GM18520 (cell line): ENCODE data around the gene ZNF487.
"Not testable (repeated sequence)": the region's sequence is repeated elsewhere in the genome, so short reads cannot be mapped to it uniquely, and the experiment has no call there.

Experiments
- ATAC-seq: cut with Tn5 transposase; IDR thresholded peaks from one replicate; pipeline ENCODE4 v1.9.1; 2021; ENCODE audit not compliant: unreplicated experiment

Gene ZNF487

DNA sequence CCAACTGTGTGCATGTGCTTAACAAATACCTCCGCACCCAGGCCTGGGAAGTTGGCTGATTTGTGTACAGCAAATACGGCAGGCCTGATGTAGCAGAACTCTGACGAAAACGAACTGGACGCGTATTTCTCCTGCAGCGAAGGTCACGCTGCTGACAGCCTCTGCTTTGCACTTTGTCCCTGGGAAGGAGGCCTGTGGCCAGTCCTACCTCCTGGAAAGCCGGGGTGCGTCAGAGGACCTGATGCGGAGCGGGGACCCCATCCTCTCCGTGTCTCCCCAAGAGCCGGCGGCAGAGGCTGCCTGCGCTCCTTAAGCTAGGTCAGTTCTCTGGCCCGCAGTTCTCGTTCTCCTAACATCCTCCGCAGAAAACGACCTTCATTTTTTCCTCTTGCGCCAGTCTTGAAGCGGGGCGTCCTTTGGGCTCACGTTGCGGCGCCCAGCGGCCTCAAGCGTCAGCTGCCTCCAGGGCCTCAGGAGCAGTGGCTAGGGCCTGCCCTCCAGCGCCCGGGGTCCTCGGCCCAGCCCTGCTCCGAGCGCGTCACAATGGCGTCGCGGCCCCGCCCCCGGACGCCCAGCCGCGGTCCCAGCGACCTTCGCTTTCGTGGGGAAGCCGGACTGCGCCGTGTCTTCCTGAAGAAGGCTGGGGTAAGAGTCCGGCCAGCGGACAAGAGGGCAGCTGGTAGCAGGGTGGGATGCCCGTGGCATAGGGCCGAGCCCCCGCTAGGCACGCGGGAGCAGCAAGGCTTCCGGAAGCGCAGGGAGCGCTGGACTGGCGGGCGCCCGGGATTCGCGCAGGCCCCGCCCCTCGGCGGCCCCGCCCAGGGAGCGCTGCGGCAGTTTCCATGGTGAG is at the start of gene ZNF487:
TSS of gene ZNF487 (plus strand) at position 821 of the 850 bp plus-strand sequence. CDS start 38,703 bp downstream, outside the sequence.
- ATAC-seq, result peak; percentile 95

DNA sequence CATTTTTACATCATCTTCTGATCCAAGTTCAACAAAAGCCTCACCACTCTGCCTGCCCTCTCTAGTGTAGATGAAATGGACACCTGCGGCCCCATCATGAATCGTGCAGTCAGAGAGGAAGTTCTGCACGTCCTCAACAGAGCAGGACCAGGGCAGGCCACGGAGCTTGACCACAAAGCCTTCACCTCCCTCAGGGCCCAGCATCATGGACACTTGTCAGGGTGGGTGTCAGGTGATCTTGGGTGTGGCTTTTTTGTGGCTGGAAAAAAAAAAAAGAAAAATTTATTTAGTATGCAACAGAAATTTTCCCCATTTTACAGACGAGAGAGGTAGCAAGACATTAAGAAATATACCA is 49.3 kb upstream of the ZNF487 start:
- ATAC-seq, result no peak

DNA sequence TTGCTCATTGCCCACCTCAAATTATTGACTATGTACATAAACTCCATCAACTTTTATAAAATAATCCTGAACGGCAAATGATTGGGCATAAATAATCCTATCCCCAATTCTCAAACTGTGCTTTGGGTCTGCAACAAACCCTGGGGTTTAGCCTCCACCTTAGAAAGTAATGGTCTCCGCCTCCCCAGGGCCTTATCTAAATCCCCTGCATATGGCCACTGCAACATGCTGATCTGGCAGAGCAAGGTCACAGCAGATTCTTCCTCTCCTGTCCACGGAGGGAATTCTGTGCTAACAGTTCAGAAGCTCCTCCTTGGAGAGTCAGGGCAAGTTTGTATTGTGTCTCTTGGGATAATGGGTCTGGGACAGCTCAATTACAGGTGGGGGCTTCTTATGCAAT is 47.0 kb upstream of the ZNF487 start:
- ATAC-seq, result no peak

DNA sequence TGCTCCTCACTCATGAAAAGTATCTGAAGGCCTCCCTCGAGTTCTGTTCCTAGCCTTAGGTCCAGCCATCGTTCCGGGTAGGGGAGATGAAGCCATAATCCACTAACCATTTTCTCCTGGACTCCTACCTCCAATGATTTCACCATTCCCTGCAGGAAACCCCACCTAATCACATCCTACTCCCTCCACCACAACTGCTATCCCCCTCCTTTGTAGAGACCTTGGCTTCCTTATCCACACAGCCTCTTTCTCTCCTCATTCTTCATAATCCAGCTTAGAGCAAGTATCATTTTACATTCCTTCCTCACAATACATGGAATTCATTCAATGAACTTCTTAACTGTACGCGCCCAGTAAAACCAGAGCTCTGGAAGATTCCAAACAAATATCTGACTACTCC is 46.6 kb upstream of the ZNF487 start:
- ATAC-seq, result no peak

DNA sequence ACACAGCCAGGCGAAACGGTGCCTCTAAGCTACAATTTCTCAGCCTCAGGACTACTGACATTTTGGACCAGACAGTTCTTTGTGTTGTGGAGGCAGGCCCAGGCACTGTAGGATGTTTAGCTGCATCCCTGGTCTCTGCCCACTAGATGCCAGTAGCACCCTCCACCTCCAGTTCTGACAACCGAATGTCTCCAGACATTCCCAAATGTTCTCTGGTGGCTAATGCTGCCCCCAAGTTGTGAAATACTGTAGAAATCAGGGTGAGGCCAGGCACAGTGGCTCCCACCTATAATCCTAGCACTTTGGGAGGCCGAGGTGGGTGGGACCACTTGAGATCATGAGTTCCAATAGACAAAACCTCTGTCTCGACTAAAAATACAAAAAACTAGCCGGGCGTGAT is 46.2 kb upstream of the ZNF487 start:
- no peak for ATAC-seq

DNA sequence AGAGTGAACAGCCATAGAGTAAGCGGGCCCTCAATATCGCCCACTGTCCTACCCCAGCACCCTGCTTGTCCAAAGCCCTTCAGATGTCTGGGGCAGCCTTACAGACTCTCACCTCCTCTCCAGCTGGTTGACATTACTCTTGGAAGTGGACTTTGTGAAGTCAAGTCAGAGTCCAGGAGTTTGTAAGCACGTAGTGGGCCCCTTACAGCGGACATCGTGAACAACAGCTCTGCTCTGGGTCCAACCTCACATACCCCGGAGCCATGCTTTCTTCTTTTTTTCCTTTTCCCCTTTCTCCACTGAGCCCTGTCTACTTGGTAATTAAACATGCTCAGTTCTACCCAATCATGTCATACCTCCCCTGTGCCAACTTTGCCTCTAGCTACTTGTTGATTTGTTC is 45.4 kb upstream of the ZNF487 start:
- no peak for ATAC-seq

DNA sequence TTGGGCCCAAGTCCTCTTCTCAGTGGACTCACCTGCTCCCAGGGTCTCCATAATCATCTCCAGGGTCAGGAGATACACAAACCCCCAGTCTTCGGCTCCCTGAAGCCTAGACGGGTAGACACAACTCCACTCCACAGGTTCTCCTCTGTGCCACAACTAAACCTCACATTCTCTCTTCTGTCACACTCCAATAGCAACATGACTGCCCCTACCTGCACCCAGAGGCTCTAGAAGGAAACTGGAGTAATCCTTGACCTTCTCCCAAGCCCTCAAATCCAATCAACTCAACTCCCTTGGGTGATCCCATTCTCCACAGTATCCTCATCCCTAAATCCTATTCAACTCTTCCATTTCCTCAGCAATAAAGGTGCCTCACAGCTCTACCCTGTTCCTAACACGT is 44.2 kb upstream of the ZNF487 start:
- no peak for ATAC-seq

DNA sequence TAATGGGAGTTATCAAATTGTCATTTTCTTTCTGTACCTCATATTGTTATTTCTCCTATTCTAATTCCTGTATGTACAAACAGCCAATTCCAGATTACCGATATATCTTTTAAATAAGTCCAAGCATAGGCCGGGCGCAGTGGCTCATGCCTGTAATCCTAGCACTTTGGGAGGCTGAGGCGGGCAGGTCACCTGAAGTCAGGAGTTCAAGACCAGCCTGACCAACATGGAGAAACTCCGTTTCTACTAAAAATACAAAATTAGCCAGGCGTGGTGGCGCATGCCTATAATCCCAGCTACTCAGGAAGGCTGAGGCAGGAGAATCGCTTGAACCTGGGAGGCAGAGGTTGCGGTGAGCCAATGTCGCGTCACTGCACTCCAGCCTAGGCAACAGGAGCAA is 43.7 kb upstream of the ZNF487 start:
- ATAC-seq, result not testable (repeated sequence)

DNA sequence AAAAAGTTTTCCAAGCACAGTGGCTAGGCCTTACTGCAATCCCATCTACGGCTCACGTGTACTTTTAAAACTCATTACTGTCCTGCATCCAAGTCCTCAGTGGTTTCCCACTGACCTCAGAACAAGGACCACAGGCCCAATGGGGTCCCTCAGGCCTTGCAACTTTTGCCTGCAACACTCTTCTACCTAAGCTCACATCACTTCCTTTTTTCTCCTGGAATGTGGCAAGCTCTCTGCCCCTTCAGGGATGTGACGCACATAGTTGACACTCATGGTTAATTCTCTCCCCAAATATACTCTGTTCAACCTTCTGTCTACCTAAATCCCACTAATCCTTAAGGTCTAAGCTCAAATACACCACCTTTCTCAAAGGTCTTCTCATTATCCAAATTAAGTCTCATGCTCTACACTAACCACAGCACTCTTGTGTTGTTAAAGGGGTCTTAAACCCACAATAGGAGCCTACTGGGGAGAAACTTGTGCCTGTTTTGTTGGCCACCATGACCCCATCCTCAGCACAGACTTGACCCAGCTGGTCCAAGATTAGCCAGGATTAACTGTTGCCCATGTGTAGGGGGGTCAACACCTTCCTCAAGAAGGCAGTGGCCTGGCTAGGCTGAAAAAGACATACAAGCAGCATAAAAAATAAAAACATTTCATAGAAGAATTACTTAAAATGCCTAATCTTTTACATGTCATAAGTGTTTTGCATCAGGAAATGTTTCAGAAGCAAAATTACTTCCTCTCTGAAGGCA is 43.1 kb upstream of the ZNF487 start:
- ATAC-seq, result no peak

DNA sequence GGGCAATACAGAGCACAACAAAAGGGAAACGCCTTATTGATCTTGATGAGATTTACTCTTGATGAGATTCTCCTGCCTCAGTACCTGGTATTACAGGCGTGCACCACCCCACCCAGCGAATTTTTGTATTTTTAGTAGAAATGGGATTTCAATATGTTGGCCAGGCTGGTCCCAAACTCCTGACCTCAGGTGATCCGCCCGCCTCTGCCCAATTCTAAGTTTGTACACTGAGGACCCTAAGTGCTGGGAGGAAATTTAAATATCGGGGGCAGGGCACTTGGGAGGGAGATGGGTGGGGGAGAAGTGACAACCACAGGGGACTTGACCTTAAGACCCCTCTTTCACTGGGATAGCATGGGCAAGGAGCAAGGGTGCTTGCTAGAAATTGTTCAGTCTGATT is 42.0 kb upstream of the ZNF487 start:
- ATAC-seq, result no peak

DNA sequence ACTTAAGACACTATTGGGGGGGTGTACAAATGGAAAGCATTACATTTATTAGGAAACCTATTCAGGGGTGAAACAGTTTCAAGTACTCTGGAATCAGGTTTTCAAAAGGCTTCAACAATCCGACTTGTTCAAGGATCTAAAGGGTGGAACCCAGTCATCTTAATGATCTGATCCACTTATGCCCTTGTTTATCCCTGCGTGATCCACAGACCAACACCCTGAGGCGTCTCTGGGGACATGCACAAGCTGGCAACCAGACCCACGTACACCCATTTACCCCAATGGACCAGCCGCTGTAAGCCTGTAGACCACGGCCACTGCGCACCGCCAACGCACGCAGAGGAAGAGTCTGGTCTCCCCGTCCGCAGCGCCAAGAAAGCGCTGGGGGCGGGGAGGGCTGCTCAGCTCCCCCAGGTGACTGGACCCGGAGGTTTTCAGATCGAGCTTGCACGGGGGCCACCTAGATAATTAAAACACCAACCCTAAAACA is 41.3 kb upstream of the ZNF487 start:
- ATAC-seq, result no peak

DNA sequence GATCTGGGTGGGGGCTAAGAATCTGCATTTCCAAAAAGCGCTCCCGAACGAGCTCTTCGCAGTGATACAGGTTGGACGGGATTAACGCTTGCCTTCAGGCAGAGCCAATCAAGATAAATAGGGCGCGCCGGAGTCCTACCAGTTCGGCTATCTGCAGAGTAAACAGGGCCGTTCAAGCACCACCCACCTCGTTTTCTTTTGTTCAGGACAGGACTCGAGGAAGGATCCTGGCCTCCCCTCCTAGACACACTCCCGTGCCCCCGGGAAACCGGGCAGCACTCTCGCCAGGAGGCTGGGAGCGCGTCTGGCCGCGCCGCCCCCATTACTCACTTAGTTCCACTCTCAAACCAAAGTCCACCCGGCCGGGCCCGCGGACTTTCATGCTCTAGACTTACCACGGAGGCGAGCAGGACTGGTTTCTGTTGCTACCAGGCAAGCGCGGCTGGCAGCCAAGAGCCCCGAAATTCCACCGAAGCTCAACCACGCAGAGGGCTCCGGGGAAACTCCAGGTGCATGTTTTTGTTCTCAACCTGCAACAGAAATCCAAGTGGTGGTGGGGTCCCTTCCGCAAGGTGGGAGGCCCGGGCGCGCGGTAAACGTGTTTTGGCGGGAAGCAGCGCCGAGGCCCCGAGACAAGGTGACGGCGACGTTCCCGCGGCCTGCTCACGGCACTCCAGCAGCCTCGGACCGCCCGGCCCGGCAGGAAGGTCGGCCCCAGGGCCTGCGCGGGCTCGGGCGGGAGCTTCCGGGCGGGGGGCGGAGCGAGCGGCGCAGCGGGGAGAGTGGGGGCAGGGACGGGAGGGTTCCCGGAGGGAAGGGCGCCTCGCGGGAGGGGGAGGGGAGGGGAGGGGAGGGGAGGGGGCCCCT is 40.6 kb upstream of the ZNF487 start:
- ATAC-seq, result peak; percentile 22

DNA sequence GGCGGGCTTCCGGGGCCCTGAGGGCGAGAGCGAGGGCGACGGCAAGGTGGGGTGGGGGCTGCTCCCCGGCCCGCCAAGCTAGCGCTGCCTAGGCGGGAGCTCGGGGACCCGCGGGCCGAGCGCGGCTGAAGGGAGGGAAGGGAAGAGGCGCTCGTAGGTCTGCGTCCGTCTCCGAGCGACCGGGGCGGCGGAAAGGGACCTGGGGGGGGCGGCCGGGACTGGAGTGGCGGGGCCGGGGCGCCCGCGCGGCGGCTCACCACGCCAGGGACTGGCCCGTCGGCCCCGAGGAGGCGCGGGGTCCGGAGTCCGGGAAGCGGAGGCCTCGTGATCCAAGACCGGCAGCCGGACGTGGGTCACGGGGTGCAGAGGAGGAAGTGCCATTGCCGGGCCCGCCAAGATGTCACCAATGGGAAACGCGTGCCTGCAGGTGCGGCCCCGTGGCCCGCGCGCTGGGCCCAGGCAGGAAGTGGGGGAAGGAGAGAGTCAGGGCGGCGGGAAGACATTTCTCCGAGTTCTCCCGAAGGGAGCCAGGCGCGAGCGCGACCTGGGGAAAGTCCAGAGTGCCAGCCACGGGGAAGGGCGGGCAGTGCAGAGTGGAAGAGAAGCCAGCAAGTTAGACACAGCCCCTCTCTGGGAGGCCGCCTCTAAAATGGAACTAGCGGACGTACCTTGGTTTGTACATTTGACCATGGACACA is 39.8 kb upstream of the ZNF487 start:
- ATAC-seq, result peak; percentile 67

DNA sequence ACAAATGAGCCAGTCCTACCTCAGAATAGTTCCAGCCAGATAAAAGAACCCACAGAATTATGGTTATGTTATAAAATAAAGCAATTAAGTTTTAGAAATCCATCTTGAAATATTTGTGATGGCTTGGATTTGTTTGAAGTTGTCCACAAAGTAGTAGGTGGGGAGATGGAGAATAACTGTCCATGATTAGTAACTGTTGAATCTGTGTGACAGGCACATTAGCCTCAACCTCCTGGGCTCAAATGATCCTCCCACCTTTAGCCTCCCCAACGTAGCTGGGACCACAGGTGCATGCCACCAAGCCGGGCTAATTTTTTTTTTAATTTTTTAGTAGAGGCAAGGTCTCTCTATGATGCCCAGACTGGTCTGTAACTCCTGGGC is 38.0 kb upstream of the ZNF487 start:
- no peak for ATAC-seq

DNA sequence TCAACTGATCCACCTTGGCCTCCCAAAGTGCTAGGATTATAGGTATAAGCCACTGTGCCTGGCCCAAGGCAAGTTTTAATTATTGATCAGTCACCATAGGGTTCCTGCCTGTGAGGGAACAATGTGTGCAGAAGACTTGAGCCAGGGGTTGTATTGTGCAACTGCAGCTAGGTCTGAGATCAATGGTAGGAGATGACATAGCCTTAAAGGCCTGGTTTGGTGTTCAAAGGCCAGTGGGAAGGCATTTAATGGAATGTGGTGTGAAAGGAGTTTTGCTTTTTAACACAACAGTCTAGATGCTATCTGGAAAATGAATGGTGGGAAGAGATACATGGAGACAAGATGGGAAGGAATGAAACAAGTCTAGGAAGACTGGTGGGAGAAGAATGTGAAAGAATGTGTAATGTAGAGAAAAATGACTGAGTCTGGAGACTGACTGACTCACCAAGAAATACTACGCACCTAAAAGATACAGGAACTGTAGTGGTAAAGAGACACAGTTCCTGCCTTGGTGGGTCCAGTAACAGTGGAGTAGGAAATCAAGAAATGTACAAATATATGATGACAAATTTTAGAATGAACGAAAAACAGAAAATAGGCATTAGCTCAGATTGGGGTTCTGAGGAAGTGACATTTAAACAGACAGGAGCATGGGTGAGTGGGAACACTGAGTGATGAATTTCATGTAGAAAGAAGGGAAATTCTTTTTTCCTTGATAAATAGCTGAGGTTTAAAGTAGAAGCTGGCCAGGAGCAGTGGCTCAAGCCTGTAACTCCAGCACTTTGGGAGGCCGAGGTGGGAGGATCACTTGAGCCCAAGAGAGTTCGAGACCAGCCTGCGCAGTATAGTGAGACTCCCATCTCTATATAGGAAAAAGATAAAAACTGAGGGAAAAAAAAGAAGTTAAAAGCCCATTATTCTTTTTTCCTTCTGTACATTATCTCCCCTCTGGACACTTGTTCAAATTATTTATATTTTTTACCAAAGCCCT is 37.3 kb upstream of the ZNF487 start:
- no peak for ATAC-seq

DNA sequence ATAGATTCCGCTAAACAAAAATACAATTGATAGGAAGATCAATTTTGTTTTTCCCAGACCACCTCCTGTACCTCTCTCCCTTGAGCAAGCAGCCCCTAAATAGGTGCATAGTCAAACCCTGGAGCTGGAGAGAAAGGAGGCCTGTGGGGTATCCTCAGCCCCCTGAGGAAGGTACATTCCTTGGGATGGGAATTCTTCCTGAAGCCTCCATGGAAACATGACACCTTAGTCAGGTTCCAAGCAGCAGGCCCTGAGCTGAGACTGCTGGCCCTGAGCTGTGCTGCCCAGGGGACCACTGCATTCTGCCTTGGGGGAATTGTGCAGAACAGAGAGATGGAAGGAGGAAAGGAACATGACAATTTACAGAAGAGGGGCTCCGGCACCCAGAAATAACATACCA is 35.3 kb upstream of the ZNF487 start:
- ATAC-seq, result no peak

DNA sequence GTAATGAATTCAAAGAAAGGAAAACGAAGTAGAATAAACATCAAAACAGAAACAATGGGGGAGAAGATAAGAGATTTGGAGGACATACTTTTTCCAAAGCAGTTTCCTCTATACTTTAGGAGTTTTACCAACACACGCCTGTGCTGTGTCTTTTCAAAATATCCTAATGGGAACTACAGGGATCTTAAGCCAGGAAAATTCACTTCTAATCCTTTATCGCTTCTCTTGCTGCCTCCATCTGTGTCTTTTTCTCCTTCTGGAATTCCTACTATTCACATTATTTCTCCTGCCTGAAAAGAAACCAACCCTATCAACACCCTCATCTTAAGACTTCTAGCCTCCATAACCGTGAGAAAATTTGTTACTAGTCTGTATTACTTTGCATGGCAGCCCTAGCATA is 34.7 kb upstream of the ZNF487 start:
- ATAC-seq, result no peak

DNA sequence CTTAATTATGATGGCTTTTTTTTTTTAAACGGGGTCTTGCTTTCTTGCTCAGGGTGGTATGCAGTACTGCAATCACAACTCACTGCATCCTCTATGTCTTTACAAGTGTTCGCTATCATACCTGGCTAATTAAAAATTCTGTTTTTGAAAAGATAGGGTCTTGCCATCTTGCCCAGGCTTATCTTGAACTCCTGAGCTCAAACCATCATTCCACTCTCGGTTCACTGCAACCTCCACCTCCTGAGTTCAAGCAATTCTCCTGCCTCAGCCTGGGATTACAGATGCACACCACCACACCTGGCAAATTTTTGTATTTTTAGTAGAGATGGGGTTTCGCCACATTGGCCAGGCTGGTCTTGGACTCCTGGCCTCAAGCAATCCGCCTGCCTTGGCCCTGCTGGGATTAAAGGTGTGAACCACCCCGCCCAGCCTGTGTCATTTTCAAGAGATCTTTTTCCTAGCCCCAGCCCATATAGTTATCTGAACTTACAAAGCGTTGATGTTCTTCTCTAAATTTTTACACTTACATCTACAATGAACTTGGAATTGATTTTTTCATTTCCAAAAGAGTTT is 33.9 kb upstream of the ZNF487 start:
- ATAC-seq, result no peak
